Fibroblast of skin of back (primary cell): Measurements from ENCODE around the gene BIRC2.
"Not testable (repeated sequence)": the region's sequence is repeated elsewhere in the genome, so short reads cannot be mapped to it uniquely, and the experiment has no call there.

ENCODE experiments used
- DNase-seq: peaks from one replicate; pipeline ENCODE4 v3.0.0-alpha.2; 2013

BIRC2 gene

GRCh38 chr11:102323542-102324251, 23.3 kb upstream of the BIRC2 start:
- DNase-seq, result peak; percentile 91

DNA sequence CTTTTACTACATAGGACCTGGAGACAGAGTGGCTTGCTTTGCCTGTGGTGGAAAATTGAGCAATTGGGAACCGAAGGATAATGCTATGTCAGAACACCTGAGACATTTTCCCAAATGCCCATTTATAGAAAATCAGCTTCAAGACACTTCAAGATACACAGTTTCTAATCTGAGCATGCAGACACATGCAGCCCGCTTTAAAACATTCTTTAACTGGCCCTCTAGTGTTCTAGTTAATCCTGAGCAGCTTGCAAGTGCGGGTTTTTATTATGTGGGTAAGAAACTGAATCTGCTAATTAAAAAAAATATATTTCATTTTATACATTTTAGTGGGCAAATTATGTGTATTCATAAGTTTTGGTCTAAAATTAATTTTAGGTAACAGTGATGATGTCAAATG, 21.9 kb upstream of the BIRC2 start:
- DNase-seq, result no peak

- no peak for DNase-seq
Observed at GRCh38 chr11:102328748-102329147, 18.3 kb upstream of the BIRC2 start.

GRCh38 chr11:102330231-102330630, 16.8 kb upstream of the BIRC2 start:
- DNase-seq, result peak; percentile 89

DNA sequence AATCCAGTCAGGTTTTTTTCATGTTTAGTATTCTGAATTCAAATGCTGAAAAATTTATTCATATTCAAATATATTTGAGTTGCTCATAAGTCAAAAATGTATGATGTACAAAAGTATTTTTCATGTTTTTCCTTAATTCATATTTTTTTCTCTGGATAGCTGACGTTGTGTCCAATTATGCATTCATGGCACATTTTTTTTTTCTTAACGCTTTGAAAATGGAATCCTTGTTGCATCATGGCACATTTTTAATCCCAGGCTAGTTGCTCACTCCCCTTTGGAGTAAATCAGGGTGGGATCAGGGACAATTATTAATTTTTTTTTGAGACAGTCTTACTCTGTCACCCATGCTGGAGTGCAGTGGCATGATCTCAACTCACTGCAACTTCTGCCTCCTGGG, 15.7 kb upstream of the BIRC2 start:
- DNase-seq, result peak; percentile 80

GRCh38 chr11:102332611-102332994, 14.4 kb upstream of the BIRC2 start:
- no peak for DNase-seq

DNA sequence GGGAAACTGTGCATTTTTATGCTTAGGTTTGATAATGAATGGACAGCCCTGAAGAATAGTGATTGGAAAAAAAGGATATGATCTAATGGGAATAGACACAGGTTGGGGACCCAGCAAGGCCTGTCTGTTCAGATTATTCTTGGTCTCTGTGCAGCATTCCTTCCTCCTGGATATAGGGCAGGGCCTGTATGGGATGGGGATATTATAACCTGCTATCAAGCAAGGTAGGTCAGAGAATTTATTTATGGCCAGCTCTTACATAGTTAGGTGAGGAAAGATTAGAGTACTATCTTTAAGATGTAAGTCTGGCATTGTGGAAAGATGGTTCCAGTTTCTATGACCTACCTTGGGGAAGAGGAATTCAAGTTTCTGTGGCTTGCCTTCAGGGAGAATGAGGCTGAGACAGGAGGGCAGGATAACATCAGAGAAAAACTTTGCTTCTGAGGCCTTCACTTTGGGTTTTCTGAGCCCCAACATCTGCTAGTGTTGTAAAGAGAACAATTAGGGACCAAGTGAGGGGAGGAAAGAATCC, 8.5 kb upstream of the BIRC2 start:
- no peak for DNase-seq

DNA sequence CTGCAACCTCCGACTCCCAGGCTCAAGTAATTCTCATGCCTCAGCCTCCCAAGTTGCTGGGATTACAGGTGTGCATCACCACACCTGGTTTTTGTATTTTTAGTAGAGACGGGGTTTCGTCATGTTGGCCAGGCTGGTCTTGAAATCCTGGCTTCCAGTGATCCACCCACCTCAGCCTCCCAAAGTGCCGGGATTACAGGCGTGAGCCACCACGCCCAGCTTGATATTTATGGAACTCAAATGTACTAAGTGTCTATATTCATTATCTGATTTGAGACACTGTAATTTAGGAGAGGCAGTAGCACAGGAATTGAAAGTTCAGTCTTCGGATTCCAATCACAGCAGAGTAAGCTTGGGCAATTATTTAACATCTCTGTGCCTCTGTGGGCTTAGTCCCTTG, 5.7 kb upstream of the BIRC2 start:
- DNase-seq, result not testable (repeated sequence)

DNA sequence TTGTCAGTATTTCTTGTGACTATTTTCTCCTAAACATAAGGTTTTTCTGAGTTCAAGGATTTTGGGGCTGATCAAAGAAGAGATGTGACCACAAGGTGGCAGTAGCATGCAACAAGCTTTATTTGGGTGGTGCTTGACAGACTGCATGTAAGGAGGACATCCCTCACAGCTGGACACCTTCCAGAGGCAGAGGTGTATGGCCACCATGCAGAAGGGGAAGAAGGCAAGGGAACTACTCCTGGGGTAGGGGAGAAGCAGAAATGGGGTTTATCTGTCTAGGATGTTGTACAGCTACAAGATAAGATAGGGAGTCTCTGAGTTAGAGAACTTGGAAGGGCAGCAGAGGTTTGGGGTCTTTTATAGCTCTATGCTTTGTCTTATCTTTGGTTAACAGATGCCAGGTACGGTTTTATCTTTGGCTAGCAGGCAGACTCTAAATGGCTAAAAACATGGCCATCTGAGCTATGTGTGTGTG, 5.1 kb upstream of the BIRC2 start:
- peak; percentile 88 for DNase-seq

- peak; percentile 95 for DNase-seq
Observed at GRCh38 chr11:102343809-102344208, 3.2 kb upstream of the BIRC2 start.

- peak; percentile 96 for DNase-seq
Observed at GRCh38 chr11:102345904-102346303, 1.1 kb upstream of the BIRC2 start.

DNA sequence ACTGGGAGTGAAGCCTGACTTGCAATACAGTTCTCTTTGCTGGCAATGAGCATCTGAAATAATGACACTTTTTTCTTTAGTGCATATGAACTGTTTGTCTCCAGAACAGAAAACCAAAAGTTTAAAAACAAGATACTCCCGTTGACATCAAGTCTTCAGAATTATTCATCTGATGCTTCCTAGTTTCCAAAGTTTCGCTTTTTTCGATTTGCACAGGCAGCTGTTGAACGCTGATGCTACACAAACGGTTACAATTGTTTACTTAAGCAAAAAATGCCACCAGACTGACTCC, 612 bp upstream of the BIRC2 start:
- DNase-seq, result no peak

DNA sequence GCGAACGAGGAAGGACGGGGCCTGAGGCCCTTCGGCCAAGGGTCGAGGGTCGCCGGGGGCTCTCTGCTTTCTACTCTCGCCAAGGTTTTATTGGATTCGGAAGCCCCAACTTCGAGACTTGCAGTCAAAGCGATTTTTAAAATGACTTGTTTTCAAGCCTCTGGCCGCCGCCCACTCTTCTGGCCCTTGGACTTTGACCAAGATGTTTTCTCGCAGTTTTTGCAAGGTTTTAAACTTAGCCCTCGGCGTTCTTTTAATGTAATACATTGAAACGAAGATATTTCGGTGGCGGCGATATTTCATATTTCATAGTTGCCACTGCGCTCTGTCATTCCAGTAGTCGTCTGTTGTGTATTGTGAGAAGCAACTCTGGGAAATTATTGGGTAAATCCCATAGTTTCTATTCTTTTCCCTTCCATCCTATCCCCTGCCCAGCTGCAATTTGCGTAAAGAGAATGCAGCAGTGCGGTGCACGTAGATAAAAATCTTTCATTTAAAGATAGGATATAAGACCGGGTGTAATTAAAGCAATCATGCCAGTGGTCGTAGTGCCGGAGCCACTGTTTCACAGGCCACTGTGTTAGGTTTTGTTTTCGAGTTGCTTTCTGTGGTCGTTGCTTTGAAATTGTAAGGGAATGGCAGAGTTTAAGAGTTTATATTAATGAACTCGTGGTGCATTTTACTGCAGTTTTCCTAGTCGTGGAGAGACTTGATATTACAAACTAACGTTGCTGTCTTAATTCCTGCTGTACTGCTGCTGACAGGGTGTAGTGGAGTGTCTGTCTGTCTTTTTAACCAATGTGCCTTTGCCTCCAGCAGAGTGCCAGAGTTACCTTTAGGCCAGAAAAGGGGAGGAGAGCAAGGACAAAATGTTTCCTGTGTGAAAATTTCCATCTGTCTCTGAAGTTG, 702 bp downstream of the BIRC2 start:
- peak; percentile 46 for DNase-seq

GRCh38 chr11:102357116-102357515, 10.1 kb downstream of the BIRC2 start:
- DNase-seq, result no peak

DNA sequence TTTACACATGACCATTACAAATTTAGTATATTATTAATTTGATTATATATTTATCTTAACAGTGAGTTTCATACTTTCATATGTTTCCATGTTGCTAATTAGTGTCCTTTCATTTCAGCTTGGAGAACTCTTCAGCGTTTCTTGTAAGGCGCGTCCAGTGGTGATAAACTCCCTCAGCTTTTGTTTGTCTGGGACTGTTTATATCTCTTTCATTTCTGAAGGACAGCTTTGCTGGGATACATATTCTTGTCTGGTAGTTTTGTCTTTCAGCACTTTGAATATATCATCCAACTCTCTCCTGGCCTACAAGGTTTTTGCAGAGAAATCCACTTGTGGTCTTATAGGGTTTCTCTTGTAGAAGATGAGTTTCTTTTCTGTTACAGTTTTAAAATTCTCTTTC, 12.4 kb downstream of the BIRC2 start:
- no peak for DNase-seq

DNA sequence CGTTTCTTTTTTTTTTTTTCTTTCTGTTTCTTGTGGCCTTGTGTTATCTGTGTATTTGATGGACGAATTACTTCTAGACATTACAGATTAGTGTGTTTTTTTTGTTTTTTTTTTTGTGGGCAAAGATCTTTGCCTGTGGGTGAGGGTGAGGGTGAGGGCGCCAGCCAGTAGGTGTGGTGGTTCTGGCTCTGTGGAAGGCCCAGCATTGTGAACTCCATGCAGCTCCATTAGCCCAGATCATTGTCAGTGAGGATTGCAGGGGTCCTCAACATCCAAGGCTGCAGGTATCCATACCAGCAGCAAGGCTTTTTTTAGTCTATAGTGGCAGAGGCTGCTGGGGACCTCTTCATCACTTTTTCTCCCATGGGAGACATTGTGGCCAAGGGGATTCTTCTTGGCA, 13.7 kb downstream of the BIRC2 start:
- no peak for DNase-seq

DNA sequence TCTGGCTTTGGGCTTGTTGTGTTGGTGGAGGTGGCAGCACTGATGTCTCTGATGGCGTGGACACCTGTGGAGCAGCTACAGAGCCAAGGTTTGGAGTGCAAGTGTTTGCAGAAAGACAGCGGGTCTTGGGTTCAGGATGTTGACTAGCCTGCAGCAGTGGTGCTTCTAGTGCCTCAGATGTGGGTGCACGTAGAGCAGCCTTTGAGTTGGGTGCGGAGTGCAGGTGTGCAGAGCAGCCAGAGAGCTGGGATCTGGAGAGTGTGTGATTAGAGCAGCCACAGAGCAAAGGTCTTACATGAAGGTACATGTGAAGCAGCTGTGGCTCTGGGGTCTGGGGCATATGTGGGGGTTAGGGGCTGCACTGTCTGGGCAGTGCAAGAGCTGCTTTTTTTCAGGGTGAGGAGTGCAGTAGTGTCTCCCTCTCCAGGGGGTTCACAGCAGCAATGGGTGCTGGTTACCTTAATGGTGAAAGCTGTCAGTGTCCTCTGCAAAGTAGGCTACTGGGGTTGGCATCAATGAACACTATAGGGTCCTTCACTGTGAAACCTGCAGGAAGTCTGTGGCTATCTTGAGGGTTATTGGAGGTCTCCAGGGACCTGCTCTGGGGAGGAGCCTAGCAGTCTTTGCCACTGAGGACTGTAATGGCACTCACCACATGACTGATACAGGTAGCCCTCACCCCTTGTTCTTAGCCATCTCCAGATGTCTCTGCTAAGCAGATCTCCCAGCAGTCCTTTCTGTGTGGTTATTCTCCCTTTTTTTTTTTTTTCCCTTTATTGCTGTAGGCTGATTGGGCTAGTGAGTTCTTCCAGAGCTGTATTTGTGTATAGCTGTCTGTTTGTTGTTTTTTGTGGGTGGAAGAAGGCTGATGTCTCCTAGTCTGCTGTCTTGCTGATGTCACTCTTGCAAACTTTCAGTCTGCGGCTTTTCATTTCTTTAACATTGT, 14.3 kb downstream of the BIRC2 start:
- peak; percentile 38 for DNase-seq

GRCh38 chr11:102364991-102365390, 18.0 kb downstream of the BIRC2 start:
- no peak for DNase-seq

DNA sequence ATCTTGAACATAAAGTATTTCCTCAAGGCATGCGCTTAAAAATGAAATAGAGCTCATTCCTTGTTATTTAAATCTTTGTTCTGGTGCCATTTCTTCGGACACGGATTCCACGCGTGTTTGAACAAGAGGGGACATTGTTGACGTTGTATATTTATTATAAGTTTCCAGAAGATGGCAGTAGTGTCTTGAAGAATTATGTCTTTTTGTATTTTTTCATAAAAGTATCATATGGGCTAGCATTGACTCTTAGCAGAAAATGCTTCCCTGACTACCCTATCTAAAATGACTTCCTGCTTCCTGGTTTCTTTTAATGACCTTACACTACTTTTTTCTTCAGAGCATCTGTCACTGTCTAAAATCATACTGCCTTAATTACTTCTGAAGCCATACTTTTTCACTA, 20.4 kb downstream of the BIRC2 start:
- peak; percentile 24 for DNase-seq

DNA sequence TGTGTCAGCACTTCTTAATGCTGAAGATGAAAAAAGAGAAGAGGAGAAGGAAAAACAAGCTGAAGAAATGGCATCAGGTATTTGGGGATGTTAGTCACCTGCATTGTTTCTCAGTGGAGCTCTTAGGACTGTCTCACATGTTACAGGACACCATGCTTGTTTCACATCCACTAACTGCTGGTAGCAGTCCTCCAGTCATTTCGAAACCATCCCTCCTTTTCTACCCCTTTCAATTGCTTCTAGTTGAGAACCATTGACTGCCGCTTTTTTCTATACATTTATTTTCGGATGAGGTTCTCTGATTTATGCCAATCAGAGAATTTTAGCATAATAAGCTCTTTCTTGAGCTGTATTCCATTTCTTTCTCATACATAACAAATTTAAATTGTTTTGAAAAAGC, 21.5 kb downstream of the BIRC2 start:
- no peak for DNase-seq

DNA sequence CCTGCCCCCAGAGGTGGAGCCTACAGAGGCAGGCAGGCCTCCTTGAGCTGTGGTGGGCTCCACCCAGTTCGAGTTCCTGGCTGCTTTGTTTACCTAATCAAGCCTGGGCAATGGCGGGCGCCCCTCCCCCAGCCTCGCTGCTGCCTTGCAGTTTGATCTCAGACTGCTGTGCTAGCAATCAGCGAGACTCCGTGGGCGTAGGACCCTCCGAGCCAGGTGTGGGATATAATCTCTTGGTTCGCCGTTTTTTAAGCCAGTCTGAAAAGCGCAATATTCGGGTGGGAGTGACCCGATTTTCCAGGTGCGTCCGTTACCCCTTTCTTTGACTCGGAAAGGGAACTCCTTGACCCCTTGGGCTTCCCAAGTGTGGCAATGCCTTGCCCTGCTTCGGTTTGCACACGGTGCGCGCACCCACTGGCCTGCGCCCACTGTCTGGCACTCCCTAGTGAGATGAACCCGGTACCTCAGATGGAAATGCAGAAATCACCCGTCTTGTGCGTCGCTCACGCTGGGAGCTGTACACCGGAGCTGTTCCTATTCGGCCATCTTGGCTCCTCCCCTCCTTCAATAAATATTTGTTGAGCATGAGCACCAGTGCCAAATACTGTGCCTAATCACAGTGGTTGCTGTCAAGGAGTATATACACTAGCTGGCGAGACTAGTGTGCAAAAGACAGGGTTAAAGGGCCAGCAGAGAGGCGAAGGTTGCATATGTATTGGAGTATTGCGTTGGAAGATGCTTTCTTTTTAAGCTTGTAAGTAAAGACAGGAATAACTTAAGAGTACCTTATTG, 27.8 kb downstream of the BIRC2 start:
- DNase-seq, result not testable (repeated sequence)
